ENCODE measurements around the gene CALML5.

The CALML5 gene

GRCh38 chr10:5498791-5499492 is 428 bp downstream of the CALML5 start:
- DNase-seq: no peak

- DNase-seq: no peak
Measured at GRCh38 chr10:5497948-5498730, 1.2 kb downstream of the CALML5 start.

- no peak for DNase-seq
Measured at GRCh38 chr10:5497289-5497688, 2.1 kb downstream of the CALML5 start.

- DNase-seq: no peak
Measured at GRCh38 chr10:5496261-5497250, 2.8 kb downstream of the CALML5 start.

- DNase-seq: no peak
Measured at GRCh38 chr10:5494611-5495010, 4.8 kb downstream of the CALML5 start.

GRCh38 chr10:5493691-5494090 is 5.7 kb downstream of the CALML5 start:
- DNase-seq: no peak

- no peak for DNase-seq
Measured at GRCh38 chr10:5492929-5493576, 6.3 kb downstream of the CALML5 start.

- no peak for DNase-seq
Measured at GRCh38 chr10:5492322-5492855, 7.0 kb downstream of the CALML5 start.

- no peak for DNase-seq
Measured at GRCh38 chr10:5491477-5491876, 7.9 kb downstream of the CALML5 start.

- DNase-seq: no peak
Measured at GRCh38 chr10:5490698-5491464, 8.5 kb downstream of the CALML5 start.

- no peak for DNase-seq
Measured at GRCh38 chr10:5490032-5490431, 9.3 kb downstream of the CALML5 start.

- no peak for DNase-seq
Measured at GRCh38 chr10:5488272-5489161, 10.9 kb downstream of the CALML5 start.

GRCh38 chr10:5486853-5487235 is 12.5 kb downstream of the CALML5 start:
- DNase-seq: no peak

- no peak for DNase-seq
Measured at GRCh38 chr10:5485948-5486852, 13.2 kb downstream of the CALML5 start.

- DNase-seq: no peak
Measured at GRCh38 chr10:5485290-5485689, 14.1 kb downstream of the CALML5 start.

GRCh38 chr10:5484205-5484604 is 15.2 kb downstream of the CALML5 start:
- no peak for DNase-seq

- DNase-seq: no peak
Measured at GRCh38 chr10:5482016-5482415, 17.4 kb downstream of the CALML5 start.

GRCh38 chr10:5481121-5481520 is 18.2 kb downstream of the CALML5 start:
- DNase-seq: no peak

- no peak for DNase-seq
Measured at GRCh38 chr10:5480162-5480941, 19.0 kb downstream of the CALML5 start.
